Mammary epithelial cell (primary cell): ENCODE measurements around the gene NPR1.

Source experiments
- CTCF ChIP-seq, 2 donors: IDR thresholded peaks in 1 of 2; conservative IDR thresholded peaks in 1 of 2; 2 replicates each; pipeline ENCODE4 v1.5.1; 2011 to 2012; ENCODE audit warnings: inconsistent platforms in 2 of 2, low read length in 2 of 2, mild to moderate bottlenecking in 2 of 2, control low read depth in 1 of 2, low read depth in 1 of 2; ENCODE audit not compliant: insufficient read depth in 1 of 2; ENCODE audit errors: extremely low read depth in 1 of 2
- EZH2 ChIP-seq: IDR thresholded peaks from 2 replicates; pipeline ENCODE4 v1.6.1; 2012; ENCODE audit warnings: low read length, inconsistent platforms, borderline replicate concordance

- TF ChIP-seq CTCF (conservative IDR thresholded peaks at IDR 0.05 in 1 of 2, IDR thresholded peaks at IDR 0.05 in 1 of 2; ENCODE audit: extremely low read depth in 1 of 2, insufficient read depth in 1 of 2, low read depth in 1 of 2, low read length in 2 of 2): no peak
- TF ChIP-seq EZH2: no peak
These were observed 16.2 kb upstream of the NPR1 start for GRCh38 chr1:153662269-153662668.
